Panc1 (cell line): ENCODE data around the gene PRKG1. TPM values are rescaled to one million over a fixed set of nuclear protein-coding genes. Genes with fewer than 3 reads are reported as not detected.

Experiments
- ATAC-seq: fragments of 200-7000 bp; cut with Tn5 transposase; 2 replicates; pipeline ENCODE4 v1.9.1; 2020; ENCODE audit warnings: mild to moderate bottlenecking, moderate library complexity
- BruUV-seq: library from RNA; stranded (reverse); fragments of 400-500 nt; replicated peaks from 2 replicates; lab custom pipeline; 2021; lab: Mats Ljungman, UMichigan
- CTCF ChIA-PET: fragments of 300-600 bp; sonication (Branson Sonifier 250); formaldehyde crosslinking; loops from one replicate; lab custom pipeline; 2022; ENCODE audit warnings: antibody characterized with exemption; lab: Charles Lee
- POLR2A ChIA-PET: fragments of 300-600 bp; sonication (Branson Sonifier 250); formaldehyde crosslinking; loops from one replicate; lab custom pipeline; 2022; ENCODE audit warnings: antibody characterized with exemption; lab: Charles Lee
- DNase-seq: peaks from one replicate; pipeline ENCODE4 v3.0.0-alpha.2; 2010; ENCODE audit warnings: low read depth, low spot score
- H3K27ac ChIP-seq: 2 replicates; pipeline ENCODE4 v1.5.1; 2011; ENCODE audit warnings: mild to moderate bottlenecking, low read length, inconsistent platforms
- H3K27me3 ChIP-seq: fragments of 200-500 bp; sonication (Bioruptor generic); 2 replicates; pipeline ENCODE4 v1.6.0; 2014; ENCODE audit warnings: low read length, inconsistent platforms; ENCODE audit not compliant: control insufficient read depth, insufficient read depth
- H3K36me3 ChIP-seq: fragments of 200-500 bp; sonication (Bioruptor generic); 2 replicates; pipeline ENCODE4 v1.5.1; 2014; ENCODE audit warnings: inconsistent platforms, mild to moderate bottlenecking, low read length, moderate library complexity; ENCODE audit not compliant: control insufficient read depth, insufficient read depth
- H3K4me1 ChIP-seq: 2 replicates; pipeline ENCODE4 v1.5.1; 2011; ENCODE audit warnings: inconsistent platforms, mild to moderate bottlenecking, low read length, moderate library complexity; ENCODE audit not compliant: control insufficient read depth, insufficient read depth
- H3K4me3 ChIP-seq, 2 experiments: 2 replicates each; pipeline ENCODE4 v1.5.1; 2011 to 2012; ENCODE audit warnings: low read depth in 2 of 2, low read length in 2 of 2, mild to moderate bottlenecking in 2 of 2, inconsistent platforms in 1 of 2, moderate library complexity in 1 of 2
- H3K9me3 ChIP-seq: fragments of 200-500 bp; sonication (Bioruptor generic); 2 replicates; pipeline ENCODE4 v1.5.1; 2014; ENCODE audit warnings: low read depth, mild to moderate bottlenecking, inconsistent platforms, low read length, moderate library complexity; ENCODE audit not compliant: control insufficient read depth, insufficient read depth
- CTCF ChIP-seq: fragments of 450-650 bp; IDR thresholded peaks from 2 replicates; pipeline ENCODE4 v1.5.1; 2017; ENCODE audit warnings: mild to moderate bottlenecking
- POLR2AphosphoS5 ChIP-seq: IDR thresholded peaks from 2 replicates; pipeline ENCODE4 v1.6.1; 2012; ENCODE audit warnings: mild to moderate bottlenecking, low read depth, low read length, moderate library complexity
- REST ChIP-seq, 2 experiments: IDR thresholded peaks; 2 replicates each; pipeline ENCODE4 v1.6.1; 2011 to 2012; ENCODE audit warnings: low read depth in 2 of 2, control low read depth in 1 of 2, low read length in 1 of 2, mild to moderate bottlenecking in 1 of 2, moderate library complexity in 1 of 2; ENCODE audit not compliant: insufficient read depth in 1 of 2
- SIN3A ChIP-seq: IDR thresholded peaks from 2 replicates; pipeline ENCODE4 v1.6.1; 2012; ENCODE audit warnings: low read depth, mild to moderate bottlenecking, low read length, moderate library complexity, borderline replicate concordance; ENCODE audit not compliant: insufficient read depth
- TCF7L2 ChIP-seq: IDR thresholded peaks from 2 replicates; pipeline ENCODE4 v1.6.1; 2011; ENCODE audit warnings: mild to moderate bottlenecking, low read depth, low read length, inconsistent platforms
- in situ Hi-C: cut with HindIII; loops from 2 replicates; pipeline ENCODE4 v1.10.0; 2016; ENCODE audit warnings: low sequenced_read_pairs, low pct_unique_long_range_greater_than_20kb
- intact Hi-C: fragments of 100-400 bp; cut with micrococcal nuclease; formaldehyde crosslinking; loops from one replicate; pipeline ENCODE4 v1.10.0; 2022; ENCODE audit not compliant: unreplicated experiment
- total RNA-seq: library from RNA; stranded (reverse); gene quantifications from one replicate; pipeline ENCODE4 v1.2.1, GENCODE V29; 2021; ENCODE audit not compliant: unreplicated experiment

Gene PRKG1
- total RNA-seq, 1 experiment from 2014 or later, result 0.92 TPM

- CTCF ChIA-PET, result interaction anchor here (0.5 kb wide), 1 partner anchor 1138 kb away, joined by 3 read pairs; no protein-coding TSS in a partner anchor
- BruUV-seq, result no TSS peak
- Histone ChIP-seq H3K4me3 (no peak overlapping the region), H3K27ac (no peak overlapping the region), H3K4me1 (no peaks in the 10 kb centered on the region), H3K36me3 (no peaks in the 10 kb centered on the region), H3K9me3 (no peaks in the 10 kb centered on the region), H3K27me3 (no peaks in the 10 kb centered on the region)
- POLR2A ChIA-PET, result no interaction called here
- in situ Hi-C loops, result no loop called here
- intact Hi-C loops, result no loop called here
- no peak for ATAC-seq
- TF ChIP-seq REST (IDR thresholded peaks at IDR 0.05; ENCODE audit: insufficient read depth in 1 of 2, low read depth in 2 of 2, low read length in 1 of 2) (no peak), SIN3A (no peak), POLR2AphosphoS5 (no peak), CTCF (no peak), TCF7L2 (no peak)
- no peak for DNase-seq
These were observed 582.2 kb downstream of the PRKG1 start for GRCh38 chr10:51656503-51656902.

GRCh38 chr10:51658000-51658399 is 583.7 kb downstream of the PRKG1 start:
- no peak for ATAC-seq
- Histone ChIP-seq H3K27ac (no peak overlapping the region), H3K4me1 (no peaks in the 10 kb centered on the region)

More at GRCh38 chr10:51658000-51658399, 583.7 kb downstream of the PRKG1 start:
- TF ChIP-seq TCF7L2 (no peak), SIN3A (no peak), POLR2AphosphoS5 (no peak), REST (IDR thresholded peaks at IDR 0.05; ENCODE audit: insufficient read depth in 1 of 2, low read depth in 2 of 2, low read length in 1 of 2) (no peak), CTCF (no peak)
- in situ Hi-C loops (no loop called here), intact Hi-C loops (no loop called here)
- no peaks in the 10 kb centered on the region for H3K36me3 ChIP-seq
- no TSS peak for BruUV-seq
- DNase-seq, result no peak
- POLR2A ChIA-PET, result no interaction called here
- CTCF ChIA-PET, result no interaction called here
- H3K27me3 ChIP-seq, result no peaks in the 10 kb centered on the region
- H3K4me3 ChIP-seq, result no peak overlapping the region
- no peaks in the 10 kb centered on the region for H3K9me3 ChIP-seq
